ENCODE data around the gene FOXK2.

The FOXK2 gene

GRCh38 chr17:82507631-82508175 lies 11.8 kb upstream of the FOXK2 start:
- TF ChIP-seq CEBPB (IDR thresholded peaks at IDR 0.05) (0 out of 2 replicates have a peak, but pooled peaks have one; percentile 28), TCF12 (IDR thresholded peaks at IDR 0.05; ENCODE audit: low read depth) (no peak)

- TF ChIP-seq REST (IDR thresholded peaks at IDR 0.05; ENCODE audit: low read depth) (no peak), ZBTB7A (IDR thresholded peaks at IDR 0.05; ENCODE audit: low read depth) (no peak), EP300 (IDR thresholded peaks at IDR 0.05; ENCODE audit: borderline replicate concordance) (no peak), TEAD4 (IDR thresholded peaks at IDR 0.05) (no peak), CEBPB (IDR thresholded peaks at IDR 0.05) (no peak), TCF12 (IDR thresholded peaks at IDR 0.05; ENCODE audit: low read depth) (no peak), FOXM1 (IDR thresholded peaks at IDR 0.05; ENCODE audit: borderline replicate concordance, low read depth) (no peak), EGR1 (IDR thresholded peaks at IDR 0.05) (no peak), RAD21 (IDR thresholded peaks at IDR 0.05; ENCODE audit: low read depth) (no peak), USF1 (IDR thresholded peaks at IDR 0.05) (no peak), TAF1 (IDR thresholded peaks at IDR 0.05; ENCODE audit: low read depth) (no peak), CREB1 (IDR thresholded peaks at IDR 0.05; ENCODE audit: low read depth) (no peak), NFIC (IDR thresholded peaks at IDR 0.05) (no peak), MAX (IDR thresholded peaks at IDR 0.05) (no peak), YY1 (IDR thresholded peaks at IDR 0.05; ENCODE audit: low read depth) (no peak)
These were observed 2.2 kb upstream of the FOXK2 start for GRCh38 chr17:82517230-82517865.

GRCh38 chr17:82519971-82520903 lies 705 bp downstream of the FOXK2 start:
- no peak; the same call in 1 of the 2 replicates for TF ChIP-seq MAX (IDR thresholded peaks at IDR 0.05)
- TF ChIP-seq ZBTB7A (IDR thresholded peaks at IDR 0.05; ENCODE audit: low read depth): peak; percentile 70; the same call in 1 of the 2 replicates
- TF ChIP-seq YY1 (IDR thresholded peaks at IDR 0.05; ENCODE audit: low read depth): peak; percentile 66; the same call in 1 of the 2 replicates
- no peak for TF ChIP-seq TCF12 (IDR thresholded peaks at IDR 0.05; ENCODE audit: low read depth)
- TF ChIP-seq FOXM1 (IDR thresholded peaks at IDR 0.05; ENCODE audit: borderline replicate concordance, low read depth): no peak

- TF ChIP-seq NFIC (IDR thresholded peaks at IDR 0.05): peak; percentile 80
- TF ChIP-seq ZBTB7A (IDR thresholded peaks at IDR 0.05; ENCODE audit: low read depth): no peak
These were observed 5.0 kb downstream of the FOXK2 start for GRCh38 chr17:82524540-82524939.

- TF ChIP-seq YY1 (IDR thresholded peaks at IDR 0.05; ENCODE audit: low read depth): no peak
- TF ChIP-seq CREB1 (IDR thresholded peaks at IDR 0.05; ENCODE audit: low read depth): no peak
- TF ChIP-seq CEBPB (IDR thresholded peaks at IDR 0.05): no peak
- no peak for TF ChIP-seq ZBTB7A (IDR thresholded peaks at IDR 0.05; ENCODE audit: low read depth)
- TF ChIP-seq TEAD4 (IDR thresholded peaks at IDR 0.05): no peak
- TF ChIP-seq EGR1 (IDR thresholded peaks at IDR 0.05): no peak
- no peak for TF ChIP-seq USF1 (IDR thresholded peaks at IDR 0.05)
- no peak for TF ChIP-seq NFIC (IDR thresholded peaks at IDR 0.05)
- no peak for TF ChIP-seq TCF12 (IDR thresholded peaks at IDR 0.05; ENCODE audit: low read depth)
- no peak for TF ChIP-seq TAF1 (IDR thresholded peaks at IDR 0.05; ENCODE audit: low read depth)
- no peak for TF ChIP-seq MAX (IDR thresholded peaks at IDR 0.05)
- TF ChIP-seq FOXM1 (IDR thresholded peaks at IDR 0.05; ENCODE audit: borderline replicate concordance, low read depth): no peak
- TF ChIP-seq REST (IDR thresholded peaks at IDR 0.05; ENCODE audit: low read depth): no peak
- TF ChIP-seq RAD21 (IDR thresholded peaks at IDR 0.05; ENCODE audit: low read depth): no peak
- no peak for TF ChIP-seq EP300 (IDR thresholded peaks at IDR 0.05; ENCODE audit: borderline replicate concordance)
These were observed 6.2 kb downstream of the FOXK2 start for GRCh38 chr17:82525712-82526111.
